SKM-1 (cell line): Measurements from ENCODE around the gene GRAPL.
"Not testable (repeated sequence)": the region's sequence is repeated elsewhere in the genome, so short reads cannot be mapped to it uniquely, and the experiment has no call there.

Experiments used
- DNase-seq: peaks from one replicate; lab custom pipeline; 2025; ENCODE audit not compliant: unreplicated experiment; lab: John Stamatoyannopoulos, UW

The GRAPL gene

GRCh38 chr17:19136138-19136537, 8.7 kb downstream of the GRAPL start:
- DNase-seq: not testable (repeated sequence)

GRCh38 chr17:19136605-19137004, 9.2 kb downstream of the GRAPL start:
- DNase-seq: not testable (repeated sequence)

- not testable (repeated sequence) for DNase-seq
These were observed 10.6 kb downstream of the GRAPL start for GRCh38 chr17:19137959-19138358.

GRCh38 chr17:19141366-19142155, 14.2 kb downstream of the GRAPL start:
- DNase-seq: not testable (repeated sequence)

GRCh38 chr17:19142419-19142818, 15.0 kb downstream of the GRAPL start:
- DNase-seq: not testable (repeated sequence)

- DNase-seq: not testable (repeated sequence)
These were observed 15.8 kb downstream of the GRAPL start for GRCh38 chr17:19143097-19143777.

- not testable (repeated sequence) for DNase-seq
These were observed 17.0 kb downstream of the GRAPL start for GRCh38 chr17:19144373-19144772.

GRCh38 chr17:19145471-19145870, 18.1 kb downstream of the GRAPL start:
- DNase-seq: not testable (repeated sequence)

GRCh38 chr17:19150678-19151615, 23.6 kb downstream of the GRAPL start:
- DNase-seq: not testable (repeated sequence)

GRCh38 chr17:19157628-19158027, 30.2 kb downstream of the GRAPL start:
- DNase-seq: not testable (repeated sequence)

- DNase-seq: not testable (repeated sequence)
These were observed 31.1 kb downstream of the GRAPL start for GRCh38 chr17:19158478-19158877.

- not testable (repeated sequence) for DNase-seq
These were observed 31.5 kb downstream of the GRAPL start for GRCh38 chr17:19158938-19159337.

GRCh38 chr17:19161308-19162107, 34.1 kb downstream of the GRAPL start:
- DNase-seq: not testable (repeated sequence)

- DNase-seq: not testable (repeated sequence)
These were observed 35.2 kb downstream of the GRAPL start for GRCh38 chr17:19162384-19163216.

GRCh38 chr17:19174422-19174821, 47.0 kb downstream of the GRAPL start:
- DNase-seq: not testable (repeated sequence)

GRCh38 chr17:19175410-19175809, 48.0 kb downstream of the GRAPL start:
- not testable (repeated sequence) for DNase-seq

- not testable (repeated sequence) for DNase-seq
These were observed 53.9 kb downstream of the GRAPL start for GRCh38 chr17:19181040-19181875.
